ENCODE measurements around the gene SOX6.

DNA sequence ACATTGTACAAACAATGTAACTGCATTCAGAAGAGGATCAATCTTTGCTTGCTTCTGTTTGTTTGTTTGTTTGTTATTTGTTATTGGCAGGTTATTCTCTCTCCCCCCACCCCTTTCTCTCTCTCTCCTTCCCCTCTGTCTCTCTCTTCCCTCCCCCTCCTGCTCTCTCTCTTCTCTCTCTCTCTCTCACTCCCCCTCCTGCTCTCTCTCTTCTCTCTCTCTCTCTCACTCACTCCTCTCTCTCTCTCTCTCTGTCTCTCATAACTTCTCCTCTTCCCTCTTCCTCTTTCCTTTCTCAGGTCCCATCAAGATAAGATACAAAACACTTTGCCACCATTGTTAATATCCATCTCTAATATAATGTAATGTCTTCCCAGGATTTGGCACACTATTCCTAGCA is 236.3 kb downstream of the SOX6 start:
- TF ChIP-seq, protein P1, sequence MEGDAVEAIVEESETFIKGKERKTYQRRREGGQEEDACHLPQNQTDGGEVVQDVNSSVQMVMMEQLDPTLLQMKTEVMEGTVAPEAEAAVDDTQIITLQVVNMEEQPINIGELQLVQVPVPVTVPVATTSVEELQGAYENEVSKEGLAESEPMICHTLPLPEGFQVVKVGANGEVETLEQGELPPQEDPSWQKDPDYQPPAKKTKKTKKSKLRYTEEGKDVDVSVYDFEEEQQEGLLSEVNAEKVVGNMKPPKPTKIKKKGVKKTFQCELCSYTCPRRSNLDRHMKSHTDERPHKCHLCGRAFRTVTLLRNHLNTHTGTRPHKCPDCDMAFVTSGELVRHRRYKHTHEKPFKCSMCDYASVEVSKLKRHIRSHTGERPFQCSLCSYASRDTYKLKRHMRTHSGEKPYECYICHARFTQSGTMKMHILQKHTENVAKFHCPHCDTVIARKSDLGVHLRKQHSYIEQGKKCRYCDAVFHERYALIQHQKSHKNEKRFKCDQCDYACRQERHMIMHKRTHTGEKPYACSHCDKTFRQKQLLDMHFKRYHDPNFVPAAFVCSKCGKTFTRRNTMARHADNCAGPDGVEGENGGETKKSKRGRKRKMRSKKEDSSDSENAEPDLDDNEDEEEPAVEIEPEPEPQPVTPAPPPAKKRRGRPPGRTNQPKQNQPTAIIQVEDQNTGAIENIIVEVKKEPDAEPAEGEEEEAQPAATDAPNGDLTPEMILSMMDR (IDR thresholded peaks at IDR 0.05; ENCODE audit: extremely low read depth in 1 of 2, insufficient read depth in 1 of 2, low read depth in 1 of 2, low read length in 2 of 2): no peak
- TF ChIP-seq JUN (IDR thresholded peaks at IDR 0.05; ENCODE audit: borderline replicate concordance, insufficient read depth, insufficient read length, low read depth) (no peak), POLR2AphosphoS5 (IDR thresholded peaks at IDR 0.05; ENCODE audit: insufficient read depth, low read depth, low read length) (no peak), POLR2A (IDR thresholded peaks at IDR 0.05; ENCODE audit: low read depth, low read length) (no peak)
